HG03378 (cell line): ENCODE data around the gene TMEM132D.
"Not testable (repeated sequence)": the region's sequence is repeated elsewhere in the genome, so short reads cannot be mapped to it uniquely, and the experiment has no call there.

Experiments
- ATAC-seq: cut with Tn5 transposase; IDR thresholded peaks from one replicate; pipeline ENCODE4 v1.9.1; 2021; ENCODE audit warnings: mild to moderate bottlenecking, moderate library complexity; ENCODE audit not compliant: unreplicated experiment

TMEM132D gene

GRCh38 chr12:129549656-129550055 is 354.2 kb downstream of the TMEM132D start:
- no peak for ATAC-seq

GRCh38 chr12:129549020-129549419 is 354.8 kb downstream of the TMEM132D start:
- not testable (repeated sequence) for ATAC-seq

- no peak for ATAC-seq
Observed at GRCh38 chr12:129544716-129545115, 359.1 kb downstream of the TMEM132D start.

GRCh38 chr12:129540954-129541353 is 362.9 kb downstream of the TMEM132D start:
- ATAC-seq, result no peak

- no peak for ATAC-seq
Observed at GRCh38 chr12:129540249-129540648, 363.6 kb downstream of the TMEM132D start.

GRCh38 chr12:129538724-129539335 is 365.0 kb downstream of the TMEM132D start:
- not testable (repeated sequence) for ATAC-seq

GRCh38 chr12:129538137-129538536 is 365.7 kb downstream of the TMEM132D start:
- no peak for ATAC-seq

- ATAC-seq, result no peak
Observed at GRCh38 chr12:129534966-129535750, 368.7 kb downstream of the TMEM132D start.

GRCh38 chr12:129532707-129533499 is 370.9 kb downstream of the TMEM132D start:
- ATAC-seq, result no peak

- ATAC-seq, result no peak
Observed at GRCh38 chr12:129532082-129532481, 371.7 kb downstream of the TMEM132D start.

GRCh38 chr12:129530984-129531383 is 372.8 kb downstream of the TMEM132D start:
- no peak for ATAC-seq

GRCh38 chr12:129530517-129530916 is 373.3 kb downstream of the TMEM132D start:
- no peak for ATAC-seq

GRCh38 chr12:129527506-129527905 is 376.3 kb downstream of the TMEM132D start:
- no peak for ATAC-seq

GRCh38 chr12:129523621-129524020 is 380.2 kb downstream of the TMEM132D start:
- no peak for ATAC-seq

- ATAC-seq, result no peak
Observed at GRCh38 chr12:129520739-129521138, 383.1 kb downstream of the TMEM132D start.

- ATAC-seq, result no peak
Observed at GRCh38 chr12:129503802-129504201, 400.0 kb downstream of the TMEM132D start.

- no peak for ATAC-seq
Observed at GRCh38 chr12:129496226-129496625, 407.6 kb downstream of the TMEM132D start.

- ATAC-seq, result no peak
Observed at GRCh38 chr12:129494766-129495165, 409.1 kb downstream of the TMEM132D start.

- no peak for ATAC-seq
Observed at GRCh38 chr12:129494260-129494659, 409.6 kb downstream of the TMEM132D start.

- no peak for ATAC-seq
Observed at GRCh38 chr12:129489100-129489676, 414.6 kb downstream of the TMEM132D start.

- no peak for ATAC-seq
Observed at GRCh38 chr12:129486931-129487330, 416.9 kb downstream of the TMEM132D start.
